RCC 7860 (cell line): ENCODE measurements around the gene IGSF11.
"Not testable (repeated sequence)": the region's sequence is repeated elsewhere in the genome, so short reads cannot be mapped to it uniquely, and the experiment has no call there.

Source experiments
- DNase-seq: peaks from one replicate; pipeline ENCODE4 v3.0.0-alpha.2; 2015; ENCODE audit warnings: low spot score
- FAIRE-seq: peaks from 2 replicates; lab custom pipeline; 2012; peaks lifted over from hg19 to GRCh38; lab: Jason Lieb, UNC

IGSF11 gene

GRCh38 chr3:118990823-118991560 lies 43.7 kb downstream of the IGSF11 start:
- no peak for FAIRE-seq
- no peak for DNase-seq

- no peak for DNase-seq
- FAIRE-seq: no peak
These were observed 46.2 kb downstream of the IGSF11 start for GRCh38 chr3:118988198-118989130.

- FAIRE-seq (no peak), DNase-seq (no peak)
These were observed 47.2 kb downstream of the IGSF11 start for GRCh38 chr3:118987477-118987876.

- DNase-seq (no peak), FAIRE-seq (no peak)
These were observed 47.9 kb downstream of the IGSF11 start for GRCh38 chr3:118986734-118987133.

GRCh38 chr3:118984699-118985098 lies 49.9 kb downstream of the IGSF11 start:
- FAIRE-seq: no peak
- no peak for DNase-seq

- DNase-seq: no peak
- no peak for FAIRE-seq
These were observed 53.0 kb downstream of the IGSF11 start for GRCh38 chr3:118981494-118982134.

GRCh38 chr3:118980832-118981231 lies 53.8 kb downstream of the IGSF11 start:
- DNase-seq: no peak
- no peak for FAIRE-seq

GRCh38 chr3:118978393-118978758 lies 56.3 kb downstream of the IGSF11 start:
- FAIRE-seq (no peak), DNase-seq (no peak)

- FAIRE-seq (no peak), DNase-seq (no peak)
These were observed 56.8 kb downstream of the IGSF11 start for GRCh38 chr3:118977671-118978392.

GRCh38 chr3:118977118-118977517 lies 57.5 kb downstream of the IGSF11 start:
- FAIRE-seq (no peak), DNase-seq (no peak)

- not testable (repeated sequence) for FAIRE-seq, DNase-seq
These were observed 59.2 kb downstream of the IGSF11 start for GRCh38 chr3:118975476-118975875.

- FAIRE-seq: no peak
- no peak for DNase-seq
These were observed 60.1 kb downstream of the IGSF11 start for GRCh38 chr3:118974356-118975097.

- DNase-seq: no peak
- FAIRE-seq: no peak
These were observed 61.6 kb downstream of the IGSF11 start for GRCh38 chr3:118973050-118973449.

- DNase-seq: no peak
- no peak for FAIRE-seq
These were observed 63.8 kb downstream of the IGSF11 start for GRCh38 chr3:118970819-118971218.

GRCh38 chr3:118968640-118969039 lies 66.0 kb downstream of the IGSF11 start:
- no peak for FAIRE-seq
- DNase-seq: no peak

GRCh38 chr3:118968111-118968510 lies 66.5 kb downstream of the IGSF11 start:
- FAIRE-seq: no peak

GRCh38 chr3:118966700-118967099 lies 67.9 kb downstream of the IGSF11 start:
- DNase-seq (no peak), FAIRE-seq (no peak)

More at GRCh38 chr3:118968111-118968510, 66.5 kb downstream of the IGSF11 start:
- no peak for DNase-seq

- no peak for DNase-seq
- no peak for FAIRE-seq
These were observed 70.9 kb downstream of the IGSF11 start for GRCh38 chr3:118963711-118964110.

- no peak for FAIRE-seq
These were observed 73.7 kb downstream of the IGSF11 start for GRCh38 chr3:118960876-118961450.

More at GRCh38 chr3:118960876-118961450, 73.7 kb downstream of the IGSF11 start:
- DNase-seq: no peak
